GM21528 (cell line): ENCODE data around the gene HDAC4.
"Not testable (repeated sequence)": the region's sequence is repeated elsewhere in the genome, so short reads cannot be mapped to it uniquely, and the experiment has no call there.

Experiments
- ATAC-seq: cut with Tn5 transposase; IDR thresholded peaks from one replicate; pipeline ENCODE4 v1.9.1; 2021; ENCODE audit warnings: mild to moderate bottlenecking, moderate library complexity; ENCODE audit not compliant: unreplicated experiment, low FRiP score

HDAC4 gene

GRCh38 chr2:239047861-239048260 lies 353.0 kb downstream of the HDAC4 start:
- ATAC-seq: no peak

GRCh38 chr2:239047420-239047819 lies 353.4 kb downstream of the HDAC4 start:
- ATAC-seq: no peak

- no peak for ATAC-seq
Observed at GRCh38 chr2:239046822-239047221, 354.0 kb downstream of the HDAC4 start.

- no peak for ATAC-seq
Observed at GRCh38 chr2:239044336-239044735, 356.5 kb downstream of the HDAC4 start.

GRCh38 chr2:239043326-239043725 lies 357.5 kb downstream of the HDAC4 start:
- no peak for ATAC-seq

GRCh38 chr2:239042551-239043320 lies 358.1 kb downstream of the HDAC4 start:
- no peak for ATAC-seq

- ATAC-seq: no peak
Observed at GRCh38 chr2:239042046-239042445, 358.8 kb downstream of the HDAC4 start.

GRCh38 chr2:239041062-239041461 lies 359.8 kb downstream of the HDAC4 start:
- no peak for ATAC-seq

GRCh38 chr2:239040152-239040761 lies 360.6 kb downstream of the HDAC4 start:
- no peak for ATAC-seq

- no peak for ATAC-seq
Observed at GRCh38 chr2:239039479-239039861, 361.4 kb downstream of the HDAC4 start.

GRCh38 chr2:239038773-239039478 lies 361.9 kb downstream of the HDAC4 start:
- ATAC-seq: no peak

- not testable (repeated sequence) for ATAC-seq
Observed at GRCh38 chr2:239038284-239038683, 362.5 kb downstream of the HDAC4 start.

GRCh38 chr2:239037559-239037910 lies 363.3 kb downstream of the HDAC4 start:
- no peak for ATAC-seq

- no peak for ATAC-seq
Observed at GRCh38 chr2:239036819-239037558, 363.8 kb downstream of the HDAC4 start.

GRCh38 chr2:239035997-239036731 lies 364.7 kb downstream of the HDAC4 start:
- ATAC-seq: no peak

GRCh38 chr2:239035361-239035814 lies 365.4 kb downstream of the HDAC4 start:
- ATAC-seq: no peak

GRCh38 chr2:239034561-239035341 lies 366.1 kb downstream of the HDAC4 start:
- ATAC-seq: no peak

- no peak for ATAC-seq
Observed at GRCh38 chr2:239033801-239034560, 366.8 kb downstream of the HDAC4 start.

- no peak for ATAC-seq
Observed at GRCh38 chr2:239029958-239030357, 370.9 kb downstream of the HDAC4 start.
